HepG2 (cell line): ENCODE data around the gene ASCC3. TPM values are rescaled to one million over a fixed set of nuclear protein-coding genes. Genes with fewer than 3 reads are reported as not detected.

ENCODE experiments used
- ATM ChIP-seq: fragments of 450-650 bp; IDR thresholded peaks from 2 replicates; pipeline ENCODE4 v1.7.1; 2017; ENCODE audit warnings: mild to moderate bottlenecking, borderline replicate concordance
- FOSL2 ChIP-seq: sonication (generic); formaldehyde crosslinking; IDR thresholded peaks from 2 replicates; pipeline ENCODE4 v1.4.0; 2020; ENCODE audit warnings: missing genetic modification reagents
- NFE2 ChIP-seq: sonication (generic); formaldehyde crosslinking; IDR thresholded peaks from 2 replicates; pipeline ENCODE4 v1.4.0; 2020; ENCODE audit warnings: missing genetic modification reagents
- NPAS2 ChIP-seq: sonication (generic); formaldehyde crosslinking; IDR thresholded peaks from 2 replicates; pipeline ENCODE4 v1.8.0; 2022; ENCODE audit warnings: mild to moderate bottlenecking, missing genetic modification reagents, borderline replicate concordance
- NR2F1 ChIP-seq, 2 experiments: fragments of 450-650 bp in 1 of 2; formaldehyde crosslinking in 1 of 2; IDR thresholded peaks; 2 replicates each; pipeline versions ENCODE4 v1.5.0 to v1.6.1; 2016 to 2020; ENCODE audit warnings: mild to moderate bottlenecking in 1 of 2, missing compliant biosample characterization in 1 of 2, missing genetic modification reagents in 1 of 2, moderate library complexity in 1 of 2
- TOPORS ChIP-seq: sonication (generic); formaldehyde crosslinking; IDR thresholded peaks from 2 replicates; pipeline ENCODE4 v1.8.0; 2023; ENCODE audit warnings: mild to moderate bottlenecking, missing genetic modification reagents
- ZNF20 ChIP-seq: sonication (generic); formaldehyde crosslinking; IDR thresholded peaks from 2 replicates; pipeline ENCODE4 v1.4.0; 2020; ENCODE audit warnings: mild to moderate bottlenecking, moderate library complexity, missing genetic modification reagents
- ZNF674 ChIP-seq: sonication (generic); formaldehyde crosslinking; IDR thresholded peaks from 2 replicates; pipeline ENCODE4 v1.5.0; 2020; ENCODE audit warnings: low read depth, mild to moderate bottlenecking, missing genetic modification reagents
- ZNF850 ChIP-seq: sonication (generic); formaldehyde crosslinking; conservative IDR thresholded peaks from 2 replicates; pipeline ENCODE4 v1.9.0; 2021; ENCODE audit warnings: mild to moderate bottlenecking, missing genetic modification reagents
- polyA plus RNA-seq, 8 experiments: library from polyadenylated mRNA; depleted of rRNA in 3 of 8; stranded (reverse) in 7 of 8; unstranded in 1 of 8; fragments of >200 nt; fragmentation: Illumina TruSeq in 4 of 8; extraction: Trizol in 4 of 8; gene quantifications; 2 replicates each; pipeline versions ENCODE4 v1.2.1 to v1.2.3, GENCODE V29; 2011 to 2016; ENCODE audit warnings: low read depth in 4 of 8, missing spikeins in 1 of 8, mixed read lengths in 1 of 8; ENCODE audit not compliant: insufficient read depth in 1 of 8
- total RNA-seq, 5 experiments: library from RNA; depleted of rRNA; stranded (reverse); fragments of >200 nt; fragmentation: Illumina TruSeq; extraction: Trizol; gene quantifications; 2 replicates each; pipeline ENCODE4 v1.2.3, GENCODE V29; 2016; ENCODE audit warnings: low read depth in 1 of 5
- TF ChIP-seq, protein P1 (sequence below): sonication (generic); formaldehyde crosslinking; IDR thresholded peaks from 2 replicates; pipeline ENCODE4 v1.5.1; 2020; ENCODE audit warnings: missing genetic modification reagents, mild to moderate bottlenecking, borderline replicate concordance
- TF ChIP-seq, protein P2 (sequence below): sonication (generic); formaldehyde crosslinking; IDR thresholded peaks from 2 replicates; pipeline ENCODE4 v1.5.0; 2020; ENCODE audit warnings: mild to moderate bottlenecking, missing genetic modification reagents, borderline replicate concordance
- TF ChIP-seq, protein P3 (sequence below): sonication (generic); formaldehyde crosslinking; IDR thresholded peaks from 2 replicates; pipeline ENCODE4 v1.5.0; 2020; ENCODE audit warnings: missing genetic modification reagents, mild to moderate bottlenecking, borderline replicate concordance
- TF ChIP-seq, protein P4 (sequence below): sonication (generic); formaldehyde crosslinking; conservative IDR thresholded peaks from 2 replicates; pipeline ENCODE4 v1.4.0; 2020; ENCODE audit warnings: mild to moderate bottlenecking, missing genetic modification reagents, moderate library complexity

ASCC3 gene
- total and polyA plus RNA-seq, 2 of the 13 experiments (the other 11 are each of a cell fraction or from before 2014, with no cell fraction given) = 23.1 to 55.7 TPM

DNA sequence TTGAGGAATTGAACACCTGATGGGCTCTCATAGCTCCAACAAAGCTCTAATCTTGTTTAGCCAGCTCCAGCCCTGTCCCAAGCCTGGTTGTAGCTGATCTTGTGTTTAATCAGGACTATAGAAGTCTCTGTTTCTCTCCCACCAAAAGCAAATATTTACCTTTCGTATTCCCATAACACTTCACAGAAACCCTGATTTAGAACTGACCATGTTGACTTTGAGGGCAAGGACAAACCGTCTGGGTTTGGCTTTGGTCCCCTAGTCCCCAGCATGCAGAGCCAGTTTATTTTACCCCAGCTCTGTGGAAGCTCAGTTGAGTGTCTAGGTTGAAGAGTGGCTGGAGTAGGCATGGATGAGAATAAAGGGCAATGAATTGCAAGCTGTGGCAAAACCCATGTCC lies 398.4 kb downstream of the ASCC3 start (continued):
- TF ChIP-seq, protein P1, sequence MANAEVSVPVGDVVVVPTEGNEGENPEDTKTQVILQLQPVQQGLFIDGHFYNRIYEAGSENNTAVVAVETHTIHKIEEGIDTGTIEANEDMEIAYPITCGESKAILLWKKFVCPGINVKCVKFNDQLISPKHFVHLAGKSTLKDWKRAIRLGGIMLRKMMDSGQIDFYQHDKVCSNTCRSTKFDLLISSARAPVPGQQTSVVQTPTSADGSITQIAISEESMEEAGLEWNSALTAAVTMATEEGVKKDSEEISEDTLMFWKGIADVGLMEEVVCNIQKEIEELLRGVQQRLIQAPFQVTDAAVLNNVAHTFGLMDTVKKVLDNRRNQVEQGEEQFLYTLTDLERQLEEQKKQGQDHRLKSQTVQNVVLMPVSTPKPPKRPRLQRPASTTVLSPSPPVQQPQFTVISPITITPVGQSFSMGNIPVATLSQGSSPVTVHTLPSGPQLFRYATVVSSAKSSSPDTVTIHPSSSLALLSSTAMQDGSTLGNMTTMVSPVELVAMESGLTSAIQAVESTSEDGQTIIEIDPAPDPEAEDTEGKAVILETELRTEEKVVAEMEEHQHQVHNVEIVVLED = no peak
- TF ChIP-seq FOSL2 (peak; percentile 21; the same call in 1 of the 2 replicates), NFE2 (CRISPR knock-in tag) (no peak), NPAS2 (CRISPR knock-in tag) (no peak), TOPORS (CRISPR knock-in tag) (no peak), NR2F1 (CRISPR knock-in tag; IDR thresholded peaks at IDR 0.05) (no peak), ATM (no peak), ZNF850 (CRISPR knock-in tag) (no peak), ZNF674 (CRISPR knock-in tag) (no peak), ZNF20 (CRISPR knock-in tag) (no peak)
- TF ChIP-seq, protein P2, sequence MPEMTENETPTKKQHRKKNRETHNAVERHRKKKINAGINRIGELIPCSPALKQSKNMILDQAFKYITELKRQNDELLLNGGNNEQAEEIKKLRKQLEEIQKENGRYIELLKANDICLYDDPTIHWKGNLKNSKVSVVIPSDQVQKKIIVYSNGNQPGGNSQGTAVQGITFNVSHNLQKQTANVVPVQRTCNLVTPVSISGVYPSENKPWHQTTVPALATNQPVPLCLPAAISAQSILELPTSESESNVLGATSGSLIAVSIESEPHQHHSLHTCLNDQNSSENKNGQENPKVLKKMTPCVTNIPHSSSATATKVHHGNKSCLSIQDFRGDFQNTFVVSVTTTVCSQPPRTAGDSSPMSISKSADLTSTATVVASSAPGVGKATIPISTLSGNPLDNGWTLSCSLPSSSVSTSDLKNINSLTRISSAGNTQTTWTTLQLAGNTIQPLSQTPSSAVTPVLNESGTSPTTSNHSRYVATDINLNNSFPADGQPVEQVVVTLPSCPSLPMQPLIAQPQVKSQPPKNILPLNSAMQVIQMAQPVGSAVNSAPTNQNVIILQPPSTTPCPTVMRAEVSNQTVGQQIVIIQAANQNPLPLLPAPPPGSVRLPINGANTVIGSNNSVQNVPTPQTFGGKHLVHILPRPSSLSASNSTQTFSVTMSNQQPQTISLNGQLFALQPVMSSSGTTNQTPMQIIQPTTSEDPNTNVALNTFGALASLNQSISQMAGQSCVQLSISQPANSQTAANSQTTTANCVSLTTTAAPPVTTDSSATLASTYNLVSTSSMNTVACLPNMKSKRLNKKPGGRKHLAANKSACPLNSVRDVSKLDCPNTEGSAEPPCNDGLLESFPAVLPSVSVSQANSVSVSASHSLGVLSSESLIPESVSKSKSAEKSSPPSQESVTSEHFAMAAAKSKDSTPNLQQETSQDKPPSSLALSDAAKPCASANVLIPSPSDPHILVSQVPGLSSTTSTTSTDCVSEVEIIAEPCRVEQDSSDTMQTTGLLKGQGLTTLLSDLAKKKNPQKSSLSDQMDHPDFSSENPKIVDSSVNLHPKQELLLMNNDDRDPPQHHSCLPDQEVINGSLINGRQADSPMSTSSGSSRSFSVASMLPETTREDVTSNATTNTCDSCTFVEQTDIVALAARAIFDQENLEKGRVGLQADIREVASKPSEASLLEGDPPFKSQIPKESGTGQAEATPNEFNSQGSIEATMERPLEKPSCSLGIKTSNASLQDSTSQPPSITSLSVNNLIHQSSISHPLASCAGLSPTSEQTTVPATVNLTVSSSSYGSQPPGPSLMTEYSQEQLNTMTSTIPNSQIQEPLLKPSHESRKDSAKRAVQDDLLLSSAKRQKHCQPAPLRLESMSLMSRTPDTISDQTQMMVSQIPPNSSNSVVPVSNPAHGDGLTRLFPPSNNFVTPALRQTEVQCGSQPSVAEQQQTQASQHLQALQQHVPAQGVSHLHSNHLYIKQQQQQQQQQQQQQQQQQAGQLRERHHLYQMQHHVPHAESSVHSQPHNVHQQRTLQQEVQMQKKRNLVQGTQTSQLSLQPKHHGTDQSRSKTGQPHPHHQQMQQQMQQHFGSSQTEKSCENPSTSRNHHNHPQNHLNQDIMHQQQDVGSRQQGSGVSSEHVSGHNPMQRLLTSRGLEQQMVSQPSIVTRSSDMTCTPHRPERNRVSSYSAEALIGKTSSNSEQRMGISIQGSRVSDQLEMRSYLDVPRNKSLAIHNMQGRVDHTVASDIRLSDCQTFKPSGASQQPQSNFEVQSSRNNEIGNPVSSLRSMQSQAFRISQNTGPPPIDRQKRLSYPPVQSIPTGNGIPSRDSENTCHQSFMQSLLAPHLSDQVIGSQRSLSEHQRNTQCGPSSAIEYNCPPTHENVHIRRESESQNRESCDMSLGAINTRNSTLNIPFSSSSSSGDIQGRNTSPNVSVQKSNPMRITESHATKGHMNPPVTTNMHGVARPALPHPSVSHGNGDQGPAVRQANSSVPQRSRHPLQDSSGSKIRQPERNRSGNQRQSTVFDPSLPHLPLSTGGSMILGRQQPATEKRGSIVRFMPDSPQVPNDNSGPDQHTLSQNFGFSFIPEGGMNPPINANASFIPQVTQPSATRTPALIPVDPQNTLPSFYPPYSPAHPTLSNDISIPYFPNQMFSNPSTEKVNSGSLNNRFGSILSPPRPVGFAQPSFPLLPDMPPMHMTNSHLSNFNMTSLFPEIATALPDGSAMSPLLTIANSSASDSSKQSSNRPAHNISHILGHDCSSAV (CRISPR knock-in tag) = no peak
- TF ChIP-seq, protein P3, sequence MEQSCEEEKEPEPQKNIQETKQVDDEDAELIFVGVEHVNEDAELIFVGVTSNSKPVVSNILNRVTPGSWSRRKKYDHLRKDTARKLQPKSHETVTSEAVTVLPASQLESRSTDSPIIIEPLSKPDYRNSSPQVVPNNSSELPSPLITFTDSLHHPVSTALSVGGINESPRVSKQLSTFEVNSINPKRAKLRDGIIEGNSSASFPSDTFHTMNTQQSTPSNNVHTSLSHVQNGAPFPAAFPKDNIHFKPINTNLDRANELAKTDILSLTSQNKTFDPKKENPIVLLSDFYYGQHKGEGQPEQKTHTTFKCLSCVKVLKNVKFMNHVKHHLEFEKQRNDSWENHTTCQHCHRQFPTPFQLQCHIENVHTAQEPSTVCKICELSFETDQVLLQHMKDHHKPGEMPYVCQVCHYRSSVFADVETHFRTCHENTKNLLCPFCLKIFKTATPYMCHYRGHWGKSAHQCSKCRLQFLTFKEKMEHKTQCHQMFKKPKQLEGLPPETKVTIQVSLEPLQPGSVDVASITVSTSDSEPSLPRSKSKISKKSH (CRISPR knock-in tag) = no peak
- TF ChIP-seq, protein P4, sequence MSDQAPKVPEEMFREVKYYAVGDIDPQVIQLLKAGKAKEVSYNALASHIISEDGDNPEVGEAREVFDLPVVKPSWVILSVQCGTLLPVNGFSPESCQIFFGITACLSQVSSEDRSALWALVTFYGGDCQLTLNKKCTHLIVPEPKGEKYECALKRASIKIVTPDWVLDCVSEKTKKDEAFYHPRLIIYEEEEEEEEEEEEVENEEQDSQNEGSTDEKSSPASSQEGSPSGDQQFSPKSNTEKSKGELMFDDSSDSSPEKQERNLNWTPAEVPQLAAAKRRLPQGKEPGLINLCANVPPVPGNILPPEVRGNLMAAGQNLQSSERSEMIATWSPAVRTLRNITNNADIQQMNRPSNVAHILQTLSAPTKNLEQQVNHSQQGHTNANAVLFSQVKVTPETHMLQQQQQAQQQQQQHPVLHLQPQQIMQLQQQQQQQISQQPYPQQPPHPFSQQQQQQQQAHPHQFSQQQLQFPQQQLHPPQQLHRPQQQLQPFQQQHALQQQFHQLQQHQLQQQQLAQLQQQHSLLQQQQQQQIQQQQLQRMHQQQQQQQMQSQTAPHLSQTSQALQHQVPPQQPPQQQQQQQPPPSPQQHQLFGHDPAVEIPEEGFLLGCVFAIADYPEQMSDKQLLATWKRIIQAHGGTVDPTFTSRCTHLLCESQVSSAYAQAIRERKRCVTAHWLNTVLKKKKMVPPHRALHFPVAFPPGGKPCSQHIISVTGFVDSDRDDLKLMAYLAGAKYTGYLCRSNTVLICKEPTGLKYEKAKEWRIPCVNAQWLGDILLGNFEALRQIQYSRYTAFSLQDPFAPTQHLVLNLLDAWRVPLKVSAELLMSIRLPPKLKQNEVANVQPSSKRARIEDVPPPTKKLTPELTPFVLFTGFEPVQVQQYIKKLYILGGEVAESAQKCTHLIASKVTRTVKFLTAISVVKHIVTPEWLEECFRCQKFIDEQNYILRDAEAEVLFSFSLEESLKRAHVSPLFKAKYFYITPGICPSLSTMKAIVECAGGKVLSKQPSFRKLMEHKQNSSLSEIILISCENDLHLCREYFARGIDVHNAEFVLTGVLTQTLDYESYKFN (CRISPR knock-in tag) = peak; percentile 44; the same call in 1 of the 2 replicates
